K562 (cell line): Measurements from ENCODE around the gene ATXN7L2. TPM values are rescaled to one million over a fixed set of nuclear protein-coding genes. Genes with fewer than 3 reads are reported as not detected.

Experiments used
- ATAC-seq: fragments of 200-7000 bp; cut with Tn5 transposase; 3 replicates; pipeline ENCODE4 v1.9.1; 2020; ENCODE audit warnings: moderate library complexity
- BruUV-seq: library from RNA; stranded (reverse); fragments of 400-500 nt; replicated peaks from 2 replicates; lab custom pipeline; 2021; lab: Mats Ljungman, UMichigan
- CTCF ChIA-PET: fragments of 300-600 bp; formaldehyde crosslinking; extraction: SDS; loops from one replicate; lab custom pipeline; 2021; ENCODE audit warnings: low intra/inter-chr PET ratio; lab: Yijun Ruan, JAX
- POLR2A ChIA-PET: fragments of 300-600, 350-650 bp; sonication (Branson Sonifier 250); formaldehyde crosslinking; extraction: SDS; loops from one replicate; lab custom pipeline; 2021; ENCODE audit warnings: antibody characterized with exemption, inconsistent platforms; lab: Yijun Ruan, JAX
- DNase-seq, 4 experiments: peaks; one replicate each; pipeline versions ENCODE4 v3.0.0 to v3.0.0-alpha.2; 2011 to 2018; ENCODE audit warnings: low spot score in 3 of 4, mixed read lengths in 3 of 4; ENCODE audit errors: extremely low read depth in 1 of 4
- FAIRE-seq: peaks from 2 replicates; lab custom pipeline; 2011; peaks lifted over from hg19 to GRCh38; lab: Jason Lieb, UNC
- H2AFZ ChIP-seq: 2 replicates; pipeline ENCODE4 v1.6.0; 2011; ENCODE audit warnings: low read depth, low read length, control low read depth, inconsistent platforms
- H3K27ac ChIP-seq: fragments of 200-600 bp; 3 replicates; pipeline ENCODE4 v1.8.0; 2011; ENCODE audit warnings: low read depth, mild to moderate bottlenecking, control low read depth, inconsistent platforms, low read length, moderate library complexity, mixed read lengths; ENCODE audit errors: extremely low read depth
- H3K27me3 ChIP-seq, 2 experiments: fragments of 300-600 bp in 1 of 2; 2 replicates in 1 of 2; 3 replicates in 1 of 2; pipeline versions ENCODE4 v1.6.0 to v1.8.0; 2011; ENCODE audit warnings: inconsistent platforms in 2 of 2, low read length in 2 of 2, mild to moderate bottlenecking in 1 of 2, mixed read lengths in 1 of 2, moderate library complexity in 1 of 2; ENCODE audit not compliant: control insufficient read depth in 2 of 2, insufficient read depth in 2 of 2
- H3K36me3 ChIP-seq: fragments of 300-600 bp; 3 replicates; pipeline ENCODE4 v1.8.0; 2011; ENCODE audit warnings: mild to moderate bottlenecking, low read length, inconsistent platforms; ENCODE audit not compliant: control insufficient read depth, insufficient read depth
- H3K4me1 ChIP-seq, 2 experiments: fragments of 200-600 bp in 1 of 2; replicated peaks in 1 of 2; 2 replicates in 1 of 2; 3 replicates in 1 of 2; pipeline versions ENCODE4 v1.5.1 to v1.8.0; 2011; ENCODE audit warnings: inconsistent platforms in 2 of 2, low read length in 2 of 2, mild to moderate bottlenecking in 1 of 2, mixed read lengths in 1 of 2, moderate library complexity in 1 of 2; ENCODE audit not compliant: control insufficient read depth in 2 of 2, insufficient read depth in 2 of 2
- H3K4me2 ChIP-seq: 2 replicates; pipeline ENCODE4 v1.6.1; 2011; ENCODE audit warnings: low read length, control low read depth, inconsistent platforms, mixed read lengths; ENCODE audit not compliant: insufficient read depth
- H3K4me3 ChIP-seq: fragments of 200-600 bp; sonication (generic), shearing (Covaris generic); 2 replicates; pipeline ENCODE4 v1.5.1; 2016; ENCODE audit warnings: control low read depth, inconsistent platforms
- H3K79me2 ChIP-seq: fragments of 200-600 bp; 3 replicates; pipeline ENCODE4 v1.8.0; 2011; ENCODE audit warnings: low read length, inconsistent platforms; ENCODE audit not compliant: control insufficient read depth, insufficient read depth
- H3K9ac ChIP-seq, 2 experiments: 2 replicates each; pipeline versions ENCODE4 v1.6.0 to v1.6.1; 2011; ENCODE audit warnings: low read depth in 2 of 2, low read length in 2 of 2, control low read depth in 1 of 2, inconsistent platforms in 1 of 2, mild to moderate bottlenecking in 1 of 2, mixed read lengths in 1 of 2; ENCODE audit not compliant: insufficient read depth in 1 of 2
- H3K9me1 ChIP-seq: one replicate; pipeline ENCODE4 v1.6.0; 2011; ENCODE audit warnings: inconsistent platforms, mild to moderate bottlenecking, low read length, moderate library complexity; ENCODE audit not compliant: control insufficient read depth, insufficient read depth
- H3K9me3 ChIP-seq: replicated peaks from 2 replicates; pipeline ENCODE4 v1.5.1; 2011; ENCODE audit warnings: low read depth, low read length, inconsistent platforms; ENCODE audit not compliant: control insufficient read depth, insufficient read depth
- H4K20me1 ChIP-seq: replicated peaks from 2 replicates; pipeline ENCODE4 v1.6.1; 2011; ENCODE audit warnings: low read length, inconsistent platforms, mixed read lengths; ENCODE audit not compliant: control insufficient read depth, insufficient read depth
- DEAF1 ChIP-seq: fragments of 450-650 bp; formaldehyde crosslinking; IDR thresholded peaks from 2 replicates; pipeline ENCODE4 v1.4.0; 2020; ENCODE audit warnings: mild to moderate bottlenecking, moderate library complexity
- HMGXB4 ChIP-seq: sonication (generic); formaldehyde crosslinking; IDR thresholded peaks from 2 replicates; pipeline ENCODE4 v1.8.1; 2023; ENCODE audit warnings: mild to moderate bottlenecking, missing genetic modification reagents
- MCM7 ChIP-seq, 2 experiments: fragments of 450-650 bp; IDR thresholded peaks; 2 replicates each; pipeline ENCODE4 v1.6.1; 2016 to 2018
- NR2F6 ChIP-seq: fragments of 450-650 bp; formaldehyde crosslinking; IDR thresholded peaks from 2 replicates; pipeline ENCODE4 v1.4.0; 2020; ENCODE audit warnings: mild to moderate bottlenecking
- SFPQ ChIP-seq: fragments of 200-400 bp; formaldehyde crosslinking; IDR thresholded peaks from 2 replicates; pipeline ENCODE4 v1.6.1; 2017; ENCODE audit warnings: mild to moderate bottlenecking, low read depth, low read length, moderate library complexity
- SLC30A9 ChIP-seq: fragments of 250-450 bp; sonication (Bioruptor Pico); IDR thresholded peaks from 2 replicates; pipeline ENCODE4 v1.8.0; 2022; ENCODE audit warnings: mild to moderate bottlenecking, moderate library complexity
- ZHX1 ChIP-seq: fragments of 150-350 bp; conservative IDR thresholded peaks from 2 replicates; pipeline ENCODE4 v1.6.1; 2014; ENCODE audit warnings: low read length
- ZNF133 ChIP-seq: fragments of 250-450 bp; sonication (Bioruptor Pico); IDR thresholded peaks from 2 replicates; pipeline ENCODE4 v1.4.0; 2020; ENCODE audit warnings: mild to moderate bottlenecking
- ZNF444 ChIP-seq: fragments of 250-450 bp; sonication (Bioruptor Pico); IDR thresholded peaks from 2 replicates; pipeline ENCODE4 v1.4.0; 2020; ENCODE audit warnings: mild to moderate bottlenecking, moderate library complexity
- ZNF77 ChIP-seq: fragments of 250-450 bp; sonication (Bioruptor Pico); IDR thresholded peaks from 2 replicates; pipeline ENCODE4 v1.5.0; 2020
- WGBS: fragments of 100-300 bp; shearing (Covaris generic); methylation state at CpG from one replicate; pipeline ENCODE4 v1.1.6; 2016; ENCODE audit warnings: low coverage, mixed read lengths; ENCODE audit not compliant: insufficient coverage; ENCODE audit errors: missing lambda C conversion rate; 5-methylcytosine and 5-hydroxymethylcytosine counted together
- in situ Hi-C: fragments of 300-500 bp; cut with MboI; formaldehyde crosslinking; loops from 4 replicates; pipeline ENCODE4 v1.15.0; 2018; ENCODE audit warnings: inconsistent platforms, mixed read lengths
- intact Hi-C: fragments of 100-400 bp; cut with micrococcal nuclease; formaldehyde crosslinking; loops from 2 replicates; pipeline ENCODE4 v1.14.2; 2022
- polyA plus RNA-seq, 8 experiments: library from polyadenylated mRNA; depleted of rRNA in 4 of 8; stranded (reverse) in 5 of 8; unstranded in 3 of 8; fragments of >200 nt; fragmentation: Nextera tagmentation in 2 of 8; fragmentation: Illumina TruSeq in 1 of 8; extraction: Ambion mirVana in 2 of 8; extraction: Trizol in 1 of 8; gene quantifications; 2 replicates each; pipeline versions ENCODE4 v1.2.1 to v1.2.3, GENCODE V29; 2011 to 2014; ENCODE audit warnings: inconsistent platforms in 1 of 8, missing spikeins in 1 of 8
- total RNA-seq, 7 experiments: library from RNA; depleted of rRNA in 6 of 7; stranded (reverse); fragments of >200 nt in 6 of 7; fragmentation: Illumina TruSeq in 2 of 7; extraction: Trizol in 2 of 7; gene quantifications; 2 replicates each; pipeline versions ENCODE4 v1.2.1 to v1.2.3, GENCODE V29; 2011 to 2021; ENCODE audit warnings: low replicate concordance in 1 of 7

The ATXN7L2 gene
- total and polyA plus RNA-seq, 9 of the 15 experiments (the other 6 are each of a cell fraction or from before 2014, with no cell fraction given), result 0.21 to 10.4 (median 5.8) TPM

GRCh38 chr1:109497449-109498160 lies 13.9 kb downstream of the ATXN7L2 start:
- no peaks in the 10 kb centered on the region for H3K27me3 ChIP-seq
- in situ Hi-C loops, result loop anchor here (5.0 kb wide), 1 partner anchor 35 kb away; no protein-coding TSS in a partner anchor
- H3K36me3 ChIP-seq, result peaks cover 26% of the 10 kb centered on the region; the same call in 2 of the 3 replicates
- H3K9me3 ChIP-seq, result no peaks in the 10 kb centered on the region
- H4K20me1 ChIP-seq, result no peaks in the 10 kb centered on the region; the same call in 1 of the 2 replicates
- H2AFZ ChIP-seq, result no peak overlapping the region
- no peak for FAIRE-seq
- peaks cover 27 to 30% of the 10 kb centered on the region in 2 experiments for H3K4me1 ChIP-seq
- H3K79me2 ChIP-seq, result peaks cover 5% of the 10 kb centered on the region; the same call in 1 of the 3 replicates
- 45% methylated on average over 8 of the region's 9 CpGs for WGBS
- POLR2A ChIA-PET, result interaction anchor here (0.6 to 1.9 kb wide), 10 partner anchors 8 to 407 kb away, joined by 3 to 6 read pairs (median 3); partner anchors contain the start of genes CELSR2 and TMEM167B
- ATAC-seq, result no peak
- no peak overlapping the region for H3K27ac ChIP-seq
- peak overlapping the region in 1 of 2 experiments; percentile 61; a peak in 1 of 4 replicates for H3K9ac ChIP-seq
- H3K4me2 ChIP-seq, result no peak overlapping the region
- intact Hi-C loops, result no loop called here
- DNase-seq, result no peak
- H3K4me3 ChIP-seq, result no peak overlapping the region
- no peaks in the 10 kb centered on the region for H3K9me1 ChIP-seq
- TF ChIP-seq ZHX1 (no peak), SFPQ (no peak), MCM7 (IDR thresholded peaks at IDR 0.05) (no peak), ZNF133 (CRISPR knock-in tag) (no peak), ZNF444 (CRISPR knock-in tag) (no peak), SLC30A9 (CRISPR knock-in tag) (no peak), ZNF77 (CRISPR knock-in tag) (no peak), HMGXB4 (CRISPR knock-in tag) (no peak), DEAF1 (CRISPR knock-in tag) (no peak), NR2F6 (no peak)
- CTCF ChIA-PET, result interaction anchor here (0.7 to 6.4 kb wide), 2 partner anchors 12 to 34 kb away, joined by 3 to 84 read pairs; no protein-coding TSS in a partner anchor
- BruUV-seq, result no TSS peak
